CD4-positive, alpha-beta T cell treated with Interleukin-4 for 4 hours (primary cell): ENCODE results near the gene CCDC197.

ENCODE experiments used
- DNase-seq: peaks from one replicate; pipeline ENCODE4 v3.0.0-alpha.2; 2020

Gene CCDC197

DNA sequence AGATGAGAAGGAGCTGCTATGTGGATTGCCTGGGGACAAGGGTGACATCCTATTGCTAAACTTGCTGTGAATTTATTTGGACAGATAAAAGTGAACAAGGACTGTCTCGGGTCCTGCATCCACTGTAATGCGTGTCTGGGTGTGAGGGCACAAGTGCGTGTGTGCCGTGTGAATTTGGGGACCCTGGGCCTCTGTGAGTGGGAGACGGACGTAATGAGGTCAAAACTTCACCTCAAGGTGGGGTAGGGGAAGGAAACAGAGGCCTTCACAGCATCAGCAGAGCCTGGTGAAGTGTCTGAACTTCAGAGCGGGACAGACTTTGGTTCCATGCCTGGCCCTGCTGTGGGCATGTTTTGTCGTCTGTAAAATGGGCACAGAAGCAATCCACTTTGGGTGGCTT lies 35.5 kb upstream of the CCDC197 start:
- DNase-seq = no peak

DNA sequence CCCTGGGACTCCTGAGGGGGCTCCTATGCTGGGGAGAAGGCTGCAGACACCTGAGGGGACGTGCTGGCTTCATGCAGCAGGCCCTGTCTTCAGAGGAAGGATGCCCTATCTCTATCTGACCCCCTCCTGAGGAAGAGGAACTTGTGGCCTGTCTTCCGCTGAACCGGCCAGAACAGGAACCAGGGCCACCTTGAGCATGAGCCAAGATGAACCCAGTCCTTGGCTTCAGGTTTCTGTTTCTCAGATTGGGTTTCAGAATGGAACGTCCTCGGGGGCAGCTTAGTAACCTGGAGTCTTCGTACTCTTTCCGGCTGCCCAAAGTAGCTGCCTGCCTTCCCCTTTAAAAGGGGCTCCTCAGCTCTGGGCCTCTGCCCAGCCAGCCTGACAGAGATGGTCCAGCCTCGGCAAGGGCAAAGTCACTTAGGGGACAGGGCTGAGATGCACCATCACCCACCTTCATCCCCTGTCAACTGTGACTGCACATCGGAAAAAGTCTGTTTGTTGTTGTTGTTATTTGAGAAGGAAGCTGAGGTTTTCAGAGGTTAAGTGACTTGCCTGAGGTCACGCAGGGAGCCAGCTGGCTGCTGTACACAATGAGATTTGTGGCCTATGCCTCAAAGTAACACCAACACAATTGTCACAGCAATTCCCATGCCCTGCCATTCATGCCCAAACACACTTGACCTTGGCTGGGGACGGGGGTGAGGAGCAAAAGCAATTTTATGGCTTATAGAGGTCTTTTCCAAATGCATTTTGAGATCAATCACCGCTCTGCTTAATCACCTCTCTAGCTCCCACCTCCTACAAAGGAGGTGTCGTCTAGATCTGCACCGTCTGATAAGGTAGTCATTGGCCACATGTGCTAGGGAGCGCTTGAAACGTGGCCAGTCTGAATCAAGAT lies 34.1 kb upstream of the CCDC197 start:
- peak; percentile 69 for DNase-seq

DNA sequence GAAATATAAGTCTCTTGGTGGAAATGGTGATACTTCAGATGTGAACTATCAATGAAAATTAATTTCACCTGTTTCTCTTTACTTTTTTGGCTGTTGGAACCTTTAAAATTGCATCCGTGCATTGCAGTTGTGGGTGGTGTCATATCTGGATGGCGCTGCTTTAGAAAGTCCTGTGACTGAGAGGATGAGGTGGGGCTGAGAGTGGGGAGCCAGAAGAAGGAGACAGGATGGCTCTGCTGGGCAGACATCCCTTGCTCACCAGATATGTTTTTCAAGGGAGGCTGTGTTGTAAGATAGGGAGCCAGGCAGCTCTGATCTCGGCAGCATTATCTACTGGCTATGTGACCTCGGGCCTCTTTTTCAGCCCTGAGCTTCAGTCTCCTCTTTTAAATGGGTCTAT lies 33.4 kb upstream of the CCDC197 start:
- DNase-seq = no peak

DNA sequence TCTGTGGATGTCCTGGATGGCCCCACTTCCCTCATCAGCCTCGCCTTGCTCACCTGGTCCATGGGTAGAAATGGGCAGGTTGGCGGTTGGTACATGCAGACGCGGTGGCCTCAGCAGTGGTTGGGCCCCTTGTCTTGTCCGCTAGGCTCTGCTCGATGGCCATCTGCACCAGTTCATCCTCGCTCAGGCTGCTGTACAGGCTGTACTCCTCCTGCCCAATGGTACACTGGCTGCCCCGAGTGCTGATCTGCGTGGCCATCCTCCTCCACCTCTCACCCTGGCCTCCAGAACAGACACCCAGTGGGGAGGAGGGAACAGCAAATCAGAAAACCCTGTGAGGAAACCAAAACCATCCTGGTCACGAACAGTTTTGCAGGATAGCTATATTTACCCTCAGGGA lies 32.8 kb upstream of the CCDC197 start:
- no peak for DNase-seq

DNA sequence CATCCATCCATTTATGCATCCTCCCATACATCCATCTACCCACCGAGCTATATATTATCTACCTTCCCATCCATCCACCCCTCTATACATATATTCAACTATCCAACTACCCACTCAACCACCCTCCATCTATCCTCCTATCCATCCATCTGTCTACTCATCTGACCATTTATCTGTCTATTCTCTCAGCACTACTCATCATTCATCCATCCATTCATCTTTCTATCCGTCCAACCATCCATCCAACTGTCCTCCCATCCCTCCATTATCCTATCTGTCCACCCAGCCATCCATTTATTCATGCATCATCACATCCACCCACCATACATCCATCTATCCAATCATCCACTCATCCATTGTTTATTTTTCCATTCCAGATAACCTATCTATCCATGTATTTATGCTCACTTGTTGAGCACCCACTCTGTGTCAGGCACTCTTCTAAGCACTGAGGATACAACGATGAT lies 32.2 kb upstream of the CCDC197 start:
- no peak for DNase-seq

DNA sequence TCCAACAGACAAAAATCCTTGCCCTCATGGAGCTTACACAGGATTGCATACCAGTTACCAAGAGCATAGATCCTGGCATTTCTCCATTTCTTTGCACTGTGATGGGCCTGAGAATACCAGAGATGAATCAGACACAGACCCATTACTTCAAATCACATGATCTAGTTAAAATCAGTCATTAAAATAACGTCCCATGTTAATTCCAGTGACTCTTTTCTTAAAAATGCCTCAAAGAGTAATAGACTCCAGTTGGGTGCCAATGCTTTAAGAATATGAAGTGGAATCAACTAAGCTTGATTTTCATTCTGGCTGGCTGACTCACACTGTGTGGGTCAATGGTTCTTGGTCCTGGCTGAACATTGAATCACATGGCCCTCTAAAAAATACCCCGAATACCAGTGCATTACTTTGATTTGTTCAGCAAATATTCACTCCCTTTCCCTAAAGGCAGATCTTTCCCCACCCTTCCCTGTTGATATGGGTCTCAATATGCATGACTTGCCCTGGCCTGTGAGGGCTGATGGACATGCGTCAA lies 31.7 kb upstream of the CCDC197 start:
- DNase-seq = no peak

DNA sequence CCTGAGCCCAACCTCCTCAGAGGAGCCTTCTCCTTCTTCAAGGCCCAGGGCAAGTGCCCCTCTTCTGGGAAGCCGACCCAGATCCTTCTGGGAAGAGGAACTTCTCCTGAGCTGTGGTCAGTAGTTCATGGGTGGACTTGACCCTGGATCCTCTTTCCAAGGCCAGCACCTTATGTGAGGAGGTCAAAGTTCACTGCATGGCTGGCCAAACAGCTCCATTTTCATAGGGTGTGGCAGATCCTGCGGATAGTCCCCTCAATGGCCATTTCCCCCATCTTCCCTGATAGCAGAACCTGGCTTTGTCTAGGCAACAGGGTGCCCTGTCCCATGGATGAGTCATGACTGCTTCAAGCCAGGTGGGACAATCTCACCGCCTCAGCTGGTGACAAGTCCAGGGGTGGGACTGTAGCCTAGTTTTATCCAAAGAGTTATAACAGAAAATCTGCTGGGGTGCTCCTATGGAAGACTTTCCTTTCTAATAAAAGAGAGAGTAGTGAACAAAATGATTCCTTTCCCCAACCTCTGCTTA lies 31.1 kb upstream of the CCDC197 start:
- DNase-seq = no peak

DNA sequence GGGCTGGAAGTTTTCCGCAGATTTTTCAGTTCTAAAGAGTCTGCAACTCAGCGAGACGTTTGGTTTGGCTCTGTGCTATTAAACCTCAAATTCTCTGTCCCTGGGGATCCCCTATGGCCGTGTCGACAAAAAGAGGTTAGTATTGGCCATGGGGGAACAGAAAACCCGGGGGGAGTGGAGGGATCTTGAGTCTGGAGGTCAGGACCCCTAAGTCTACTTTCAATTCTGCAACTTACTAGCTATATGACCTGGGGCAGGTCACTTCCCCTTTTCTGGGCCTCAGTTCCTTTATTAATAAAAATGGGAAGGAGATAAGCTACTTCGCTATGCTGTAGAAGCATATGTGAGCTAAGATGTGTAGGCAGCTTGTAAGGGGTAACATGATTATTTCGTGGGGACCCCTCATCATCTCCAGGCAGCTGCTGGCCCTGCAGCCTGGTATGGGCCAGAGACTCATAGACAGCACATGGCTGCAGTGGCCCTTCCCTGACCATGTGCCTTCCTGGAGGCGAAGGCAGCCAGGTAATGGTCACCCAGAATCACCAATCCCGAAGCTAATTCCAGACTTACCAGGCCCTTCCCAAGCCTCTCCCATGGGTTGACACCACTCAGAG lies 29.4 kb upstream of the CCDC197 start:
- no peak for DNase-seq

DNA sequence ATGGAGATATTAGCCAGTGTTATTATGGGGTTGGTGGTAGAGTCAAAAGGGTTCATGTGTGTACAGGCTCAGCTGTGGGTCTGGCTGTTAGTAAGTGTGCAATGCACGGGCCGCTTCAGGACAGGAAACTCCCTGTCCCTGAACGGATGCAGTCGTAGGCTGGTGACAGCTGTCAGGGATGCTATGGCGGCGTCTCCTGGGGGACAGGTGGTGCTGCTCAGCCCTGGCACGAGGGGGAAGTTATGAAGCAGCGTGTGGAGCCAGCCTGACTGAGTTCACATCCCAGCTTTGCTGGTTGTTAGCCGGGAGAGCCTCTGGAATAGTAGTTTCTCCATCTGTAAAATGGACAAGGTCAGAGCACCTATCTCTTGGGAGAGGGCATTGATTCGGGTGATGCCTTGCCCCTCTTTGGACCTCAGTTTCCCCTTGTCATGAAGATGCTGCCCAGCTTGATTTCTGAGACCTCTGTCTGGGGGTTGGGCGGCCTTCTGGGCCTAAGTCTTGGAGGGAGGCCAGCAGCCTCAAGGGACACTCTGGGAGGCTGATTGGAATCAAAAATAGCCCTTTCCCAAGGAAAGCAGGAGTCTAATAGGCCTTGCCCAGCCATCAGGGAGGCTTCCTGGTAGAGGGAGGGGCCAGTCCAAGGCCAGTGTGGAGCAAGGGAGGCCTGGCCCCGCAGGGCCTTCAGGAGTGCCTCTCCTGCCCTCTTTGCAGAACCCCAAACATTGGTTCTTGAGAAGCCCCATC lies 27.8 kb upstream of the CCDC197 start:
- no peak for DNase-seq

DNA sequence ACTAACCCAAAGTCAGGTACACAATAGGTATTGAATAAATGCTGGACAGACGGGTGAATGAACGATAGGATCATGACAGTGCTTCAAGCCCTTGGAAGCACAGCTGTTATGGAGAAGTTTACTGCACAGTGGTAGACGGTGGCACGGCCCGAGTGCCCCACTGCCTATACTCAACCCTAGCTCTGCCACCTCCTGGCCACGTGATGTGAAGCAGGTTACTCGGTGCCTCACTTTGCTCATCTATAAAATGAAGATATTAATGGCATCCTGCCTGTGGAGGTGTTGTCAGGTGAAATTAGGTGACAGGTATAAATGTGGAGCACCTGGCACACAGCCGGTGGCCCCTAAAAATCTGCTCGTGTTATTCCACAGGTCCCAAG lies 26.5 kb upstream of the CCDC197 start:
- peak; percentile 74 for DNase-seq

DNA sequence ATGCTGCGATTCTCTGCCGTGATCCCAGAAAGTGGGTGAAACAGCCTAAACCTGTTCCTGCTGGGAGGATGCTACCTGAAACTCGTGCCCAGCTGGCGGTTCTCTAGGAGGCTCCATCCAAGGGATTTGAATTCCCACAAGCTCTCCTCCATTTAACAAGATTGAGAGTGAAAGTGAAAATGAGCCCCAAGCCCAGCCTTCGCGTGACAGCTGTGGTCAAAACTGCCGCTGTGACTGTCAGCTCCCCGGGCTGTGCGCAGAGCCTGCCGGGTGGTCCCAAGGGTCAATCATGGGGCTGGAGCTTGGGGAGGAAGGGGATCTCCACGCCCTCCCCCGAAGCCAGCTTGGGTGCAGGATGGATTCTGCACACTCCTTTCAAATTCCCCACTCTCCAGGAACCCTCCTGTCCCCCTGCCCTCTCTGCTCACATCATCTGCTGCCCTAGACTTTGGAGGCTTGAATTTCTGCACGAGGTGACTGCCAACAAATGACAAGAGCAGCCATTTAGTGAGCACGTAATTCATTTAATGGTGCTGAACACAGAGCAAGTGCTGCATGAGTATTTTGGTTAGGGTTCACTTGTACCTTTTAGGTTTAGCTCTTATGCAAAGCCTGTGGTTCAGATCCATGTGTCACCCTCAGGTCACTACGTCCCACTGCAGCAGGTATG lies 26.0 kb upstream of the CCDC197 start:
- DNase-seq = peak; percentile 28

DNA sequence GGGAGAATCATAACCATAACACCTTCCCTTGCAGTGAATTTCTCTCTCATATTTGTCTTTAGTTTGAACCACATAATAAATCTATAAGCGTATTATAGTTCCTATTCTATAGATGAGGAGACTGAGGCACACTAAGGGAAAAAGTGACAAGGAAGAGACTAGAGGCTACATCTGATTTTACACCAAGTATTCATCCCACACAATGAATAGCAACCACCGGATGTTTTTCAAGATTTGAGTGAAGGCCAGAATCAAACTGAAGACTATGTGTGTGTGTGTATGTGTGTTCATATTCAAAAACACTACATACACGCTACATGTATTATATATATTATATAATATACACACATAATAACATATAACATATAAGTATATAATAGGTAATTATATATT lies 25.5 kb upstream of the CCDC197 start:
- no peak for DNase-seq

DNA sequence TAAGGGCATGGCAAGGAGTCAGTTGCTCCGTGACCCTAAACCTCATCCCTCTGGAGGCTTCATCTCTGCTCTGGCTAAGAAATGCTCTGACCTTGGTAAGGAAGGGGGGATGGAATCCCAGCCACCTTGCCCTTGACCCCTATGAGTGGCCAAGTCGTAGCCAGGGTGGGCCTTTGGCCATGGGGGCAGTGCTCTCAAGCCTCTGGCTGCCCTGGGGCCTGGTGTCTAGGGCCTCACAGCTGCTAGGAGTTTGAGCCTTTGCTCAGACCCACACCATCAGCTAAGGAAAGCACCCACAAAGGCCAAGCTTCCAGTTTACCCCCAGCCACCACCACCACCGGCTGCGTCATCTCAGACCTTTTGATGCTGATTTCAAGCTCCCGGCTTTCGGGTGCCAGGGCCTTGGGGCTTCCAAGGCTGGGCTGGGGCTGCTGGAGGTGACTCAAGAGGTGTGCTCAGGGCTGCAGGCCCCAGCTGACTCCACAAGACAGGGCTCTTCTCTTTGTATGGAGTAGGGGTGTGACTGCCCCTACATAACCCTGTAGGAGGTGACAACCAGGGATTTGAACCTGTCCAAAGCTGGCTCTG lies 24.4 kb upstream of the CCDC197 start:
- DNase-seq = no peak

DNA sequence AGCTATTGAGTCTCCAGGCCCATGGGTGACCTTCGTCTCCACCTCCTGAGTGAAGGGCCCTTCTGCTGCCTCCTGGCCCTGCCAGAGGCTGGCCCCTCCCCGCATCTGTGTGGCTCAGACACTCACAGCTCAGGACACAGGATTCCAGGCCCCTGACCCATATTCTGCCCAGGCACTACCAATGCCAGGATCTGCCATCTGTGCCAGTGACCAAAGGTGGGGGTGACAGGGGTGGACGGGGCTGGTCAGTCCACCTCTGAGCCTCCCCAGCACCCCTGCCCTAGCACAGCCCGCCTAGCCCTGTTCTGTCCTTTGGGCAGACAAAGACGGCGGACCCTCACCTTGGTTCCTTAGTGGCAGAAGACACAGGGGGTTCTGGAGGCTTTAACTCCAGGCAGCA lies 23.5 kb upstream of the CCDC197 start:
- DNase-seq = no peak

DNA sequence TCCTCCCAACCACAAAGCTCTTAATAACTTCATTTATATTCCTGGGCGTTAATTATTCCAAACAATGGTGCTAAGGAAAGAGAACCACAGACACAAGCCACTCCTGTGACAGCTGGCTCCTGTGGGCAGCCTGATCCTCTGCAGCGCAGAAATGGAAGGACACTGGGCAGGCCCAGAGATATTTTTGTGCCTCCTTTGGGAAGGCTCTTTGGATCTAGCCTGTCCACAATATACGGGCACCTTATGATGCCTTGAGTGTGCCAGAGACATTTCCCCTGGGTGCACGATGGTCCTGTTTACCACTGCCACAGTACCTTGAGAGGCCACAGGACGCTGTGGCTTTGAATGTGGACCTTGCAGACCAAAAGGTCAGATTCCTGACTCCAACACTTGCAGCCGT lies 22.8 kb upstream of the CCDC197 start:
- no peak for DNase-seq

DNA sequence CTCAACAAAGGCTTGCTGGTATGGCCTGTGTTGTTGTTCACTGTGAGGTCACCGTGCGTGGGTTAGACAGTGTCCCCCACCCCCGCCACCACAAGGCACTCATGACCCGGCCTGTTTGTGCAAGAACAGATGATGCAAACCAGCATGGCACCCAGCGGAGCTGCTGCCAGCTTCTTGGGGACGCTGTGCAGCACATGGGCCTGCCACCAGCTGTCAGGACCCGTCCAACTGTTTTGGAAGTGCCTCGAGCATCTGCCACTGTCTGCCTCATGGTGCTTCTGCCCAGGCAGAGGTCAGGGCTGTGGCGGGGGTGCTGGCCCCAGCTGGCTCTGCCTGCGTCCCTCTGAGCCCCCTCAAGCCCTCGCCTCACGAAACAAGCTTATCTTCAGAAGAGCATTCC lies 22.3 kb upstream of the CCDC197 start:
- DNase-seq = no peak

DNA sequence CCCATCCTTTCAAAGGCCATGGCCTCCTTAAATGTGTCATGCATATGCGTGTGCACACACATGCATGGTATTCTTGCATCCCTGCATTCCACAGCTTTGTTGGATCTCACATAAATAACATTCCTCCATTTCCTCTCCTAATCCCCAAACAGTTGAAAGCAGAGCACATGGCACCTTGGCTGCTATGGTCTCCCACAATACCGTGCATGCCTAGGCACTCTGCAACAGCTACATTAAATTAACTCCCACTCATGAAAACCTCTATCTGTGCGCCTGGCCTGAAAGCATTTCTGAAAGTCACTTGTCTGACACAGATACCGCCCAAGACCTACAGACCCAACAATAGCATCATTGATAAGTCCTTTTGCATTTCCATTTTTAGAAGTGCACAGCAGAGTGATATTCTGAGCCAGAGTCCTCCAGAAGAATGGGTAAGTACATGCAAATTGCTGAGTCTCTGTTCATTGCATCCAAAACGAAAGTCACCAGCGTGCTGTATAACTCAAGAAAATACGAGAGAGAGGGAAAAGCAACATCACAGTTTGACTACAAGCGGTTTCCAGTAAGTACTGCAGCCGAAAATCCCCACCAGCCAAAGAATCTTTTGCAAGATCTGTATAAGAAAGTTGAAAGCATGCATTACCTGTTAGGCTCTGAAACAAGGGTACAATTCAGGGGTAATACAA lies 21.2 kb upstream of the CCDC197 start:
- no peak for DNase-seq

DNA sequence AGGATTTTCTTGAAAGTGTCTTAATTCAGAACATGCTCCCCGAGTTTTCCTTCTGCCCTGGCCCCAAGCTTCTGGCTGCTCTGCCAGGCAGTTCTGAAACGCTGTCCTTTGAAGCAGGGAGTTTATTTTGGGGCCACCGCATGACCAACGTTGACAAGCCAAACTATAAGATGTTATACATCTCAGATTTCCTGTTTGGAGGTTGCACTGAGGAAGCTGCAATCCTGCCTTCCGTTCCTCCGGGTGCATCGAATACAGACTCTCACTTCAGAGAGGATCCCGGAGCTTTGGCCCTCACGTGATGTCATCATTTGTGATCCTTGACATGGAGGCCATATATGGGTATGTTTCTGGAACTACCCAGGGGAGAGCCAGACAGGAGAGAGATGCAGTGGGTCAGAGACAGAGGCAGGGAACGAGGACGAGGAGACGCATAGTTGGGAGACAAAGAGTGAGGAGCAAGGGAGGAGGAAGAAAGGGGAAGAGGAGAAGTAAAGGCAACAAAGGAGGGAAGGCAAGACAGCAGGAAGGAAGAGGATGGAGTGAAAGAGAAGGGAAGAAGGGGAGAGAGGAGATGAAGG lies 20.5 kb upstream of the CCDC197 start, which contains the start of gene ASB2:
Gene ASB2 (minus strand): TSS at position 94 of the 581 bp plus-strand sequence. CDS start 12,031 bp downstream, outside the sequence.
- DNase-seq = no peak

DNA sequence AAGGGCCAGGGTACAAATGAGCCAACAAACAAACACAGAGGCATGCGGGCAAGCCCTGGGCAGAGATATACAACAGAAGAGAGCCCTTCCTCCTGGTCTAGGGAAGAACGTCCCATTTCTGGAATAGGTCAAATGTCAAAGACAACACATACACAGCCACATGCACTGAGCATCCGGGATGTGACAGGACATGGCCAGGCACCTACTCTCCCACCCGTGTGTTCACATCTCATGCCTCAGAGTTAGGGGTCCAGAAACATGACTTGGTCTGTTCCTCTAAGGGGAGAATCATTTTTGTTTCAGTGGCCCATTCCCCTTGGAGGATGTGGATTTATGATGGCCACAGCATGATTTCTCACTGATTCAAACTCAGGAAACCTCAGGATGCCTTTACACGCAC lies 19.9 kb upstream of the CCDC197 start:
- DNase-seq = no peak

DNA sequence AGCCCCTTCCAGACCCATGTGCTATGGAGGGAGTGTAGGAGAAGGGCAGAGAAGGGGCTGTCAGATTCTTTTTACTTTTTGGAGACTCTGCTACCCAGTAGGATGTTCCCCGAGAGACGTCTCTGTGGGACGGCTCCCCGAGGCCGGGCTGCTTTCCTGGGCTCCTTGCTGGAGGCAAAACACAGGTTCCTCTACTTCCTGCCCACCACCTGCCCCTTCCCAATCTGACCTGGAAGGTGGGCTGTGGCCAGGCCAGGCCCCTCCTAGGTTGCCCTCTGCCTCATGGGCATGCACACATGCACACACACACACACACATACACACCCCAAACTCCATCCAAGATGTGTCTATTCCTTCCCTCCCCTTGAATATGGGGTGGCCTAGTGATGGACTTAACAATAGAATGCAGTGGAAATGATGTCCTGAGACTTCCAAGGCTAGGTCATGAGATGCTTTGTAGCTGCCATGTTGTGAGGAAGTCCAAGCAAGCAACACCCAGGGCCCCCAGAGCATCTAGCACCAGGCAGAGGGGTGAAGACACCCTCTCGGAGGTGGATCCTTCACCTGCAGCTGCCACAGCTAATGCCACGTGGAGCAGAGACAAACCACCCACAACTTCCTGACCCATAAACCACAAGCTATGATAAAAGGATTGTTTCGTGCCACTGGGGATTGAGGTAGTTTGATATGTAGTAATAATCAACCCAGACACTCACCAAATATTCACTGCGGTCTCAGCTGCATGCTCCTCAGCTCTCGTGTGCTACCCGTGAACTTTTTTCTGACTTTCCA lies 19.1 kb upstream of the CCDC197 start:
- peak; percentile 86 for DNase-seq
